ENCODE data around the gene GAL3ST2.
"Not testable (repeated sequence)": the region's sequence is repeated elsewhere in the genome, so short reads cannot be mapped to it uniquely, and the experiment has no call there.

GAL3ST2 gene

GRCh38 chr2:241820625-241821384 lies 44.2 kb downstream of the GAL3ST2 start:
- DNase-seq (ENCODE audit: low read depth): no peak

GRCh38 chr2:241821460-241822263 lies 45.0 kb downstream of the GAL3ST2 start:
- DNase-seq (ENCODE audit: low read depth): no peak

GRCh38 chr2:241822264-241822623 lies 45.6 kb downstream of the GAL3ST2 start:
- DNase-seq (ENCODE audit: low read depth): no peak

- DNase-seq (ENCODE audit: low read depth): not testable (repeated sequence)
Observed at GRCh38 chr2:241823531-241824437, 47.2 kb downstream of the GAL3ST2 start.

- DNase-seq (ENCODE audit: low read depth): no peak
Observed at GRCh38 chr2:241827394-241827793, 50.8 kb downstream of the GAL3ST2 start.

GRCh38 chr2:241833101-241833663 lies 56.6 kb downstream of the GAL3ST2 start:
- DNase-seq (ENCODE audit: low read depth): no peak

GRCh38 chr2:241833756-241834526 lies 57.3 kb downstream of the GAL3ST2 start:
- DNase-seq (ENCODE audit: low read depth): not testable (repeated sequence)

GRCh38 chr2:241834527-241835210 lies 58.0 kb downstream of the GAL3ST2 start:
- no peak for DNase-seq (ENCODE audit: low read depth)

- DNase-seq (ENCODE audit: low read depth): no peak
Observed at GRCh38 chr2:241835611-241836010, 59.0 kb downstream of the GAL3ST2 start.

GRCh38 chr2:241836292-241836691 lies 59.7 kb downstream of the GAL3ST2 start:
- no peak for DNase-seq (ENCODE audit: low read depth)

- no peak for DNase-seq (ENCODE audit: low read depth)
Observed at GRCh38 chr2:241837197-241837965, 60.8 kb downstream of the GAL3ST2 start.

- no peak for DNase-seq (ENCODE audit: low read depth)
Observed at GRCh38 chr2:241841181-241842066, 64.8 kb downstream of the GAL3ST2 start.

- no peak for DNase-seq (ENCODE audit: low read depth)
Observed at GRCh38 chr2:241842067-241842415, 65.4 kb downstream of the GAL3ST2 start.

- DNase-seq (ENCODE audit: low read depth): peak; percentile 45
Observed at GRCh38 chr2:241842620-241843211, 66.1 kb downstream of the GAL3ST2 start.

- DNase-seq (ENCODE audit: low read depth): no peak
Observed at GRCh38 chr2:241843321-241844065, 66.9 kb downstream of the GAL3ST2 start.

- DNase-seq (ENCODE audit: low read depth): peak; percentile 94
Observed at GRCh38 chr2:241844066-241844728, 67.6 kb downstream of the GAL3ST2 start.

Data from activated T-cell treated with anti-CD3 and anti-CD28 coated beads for 48 hours (primary cell).